Glomerular visceral epithelial cell (primary cell): ENCODE results near the gene SPNS1.
"Not testable (repeated sequence)": the region's sequence is repeated elsewhere in the genome, so short reads cannot be mapped to it uniquely, and the experiment has no call there.

Experiments used
- DNase-seq: peaks from one replicate; pipeline ENCODE4 v3.0.0-alpha.2; 2016; ENCODE audit errors: extremely low spot score

SPNS1 gene

DNA sequence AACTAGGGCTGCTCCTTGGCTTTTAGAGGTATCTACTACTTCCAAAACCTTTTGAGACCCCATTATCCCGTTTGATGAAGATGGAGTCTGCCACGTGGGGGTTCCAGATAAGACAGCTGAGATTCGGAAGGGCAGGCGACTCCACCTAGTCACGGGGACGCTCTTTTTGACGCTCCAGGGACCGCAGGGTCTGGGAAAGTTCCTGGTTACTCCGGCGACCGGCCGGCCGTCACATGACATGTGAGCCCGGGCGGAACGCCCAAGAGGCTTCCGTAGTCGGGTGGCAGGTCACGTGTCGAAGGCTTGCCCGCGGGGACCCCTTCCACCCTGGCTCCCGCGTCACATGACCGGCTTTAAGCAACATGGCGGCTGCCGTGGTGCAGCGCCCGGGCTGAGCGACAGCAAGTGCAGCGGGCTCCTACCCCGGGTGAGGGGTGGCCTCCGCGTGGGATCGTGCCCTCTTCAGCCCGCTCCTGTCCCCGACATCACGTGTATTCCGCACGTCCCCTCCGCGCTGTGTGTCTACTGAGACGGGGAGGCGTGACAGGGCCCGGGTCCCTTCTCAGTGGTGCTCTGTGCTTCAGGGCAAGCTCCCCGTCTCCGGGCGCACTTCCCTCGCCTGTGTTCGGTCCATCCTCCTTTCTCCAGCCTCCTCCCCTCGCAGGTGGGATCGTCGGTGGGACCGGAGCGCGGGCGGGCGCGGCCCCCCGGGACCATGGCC is at the start of gene SPNS1:
Gene SPNS1, plus strand, starts transcription at position 342 of the 721 bp plus-strand sequence. Its CDS starts 374 bp downstream, at position 716.
- DNase-seq: peak; percentile 92

GRCh38 chr16:28925386-28926228 is 49.0 kb upstream of the SPNS1 start:
- DNase-seq: peak; percentile 80

DNA sequence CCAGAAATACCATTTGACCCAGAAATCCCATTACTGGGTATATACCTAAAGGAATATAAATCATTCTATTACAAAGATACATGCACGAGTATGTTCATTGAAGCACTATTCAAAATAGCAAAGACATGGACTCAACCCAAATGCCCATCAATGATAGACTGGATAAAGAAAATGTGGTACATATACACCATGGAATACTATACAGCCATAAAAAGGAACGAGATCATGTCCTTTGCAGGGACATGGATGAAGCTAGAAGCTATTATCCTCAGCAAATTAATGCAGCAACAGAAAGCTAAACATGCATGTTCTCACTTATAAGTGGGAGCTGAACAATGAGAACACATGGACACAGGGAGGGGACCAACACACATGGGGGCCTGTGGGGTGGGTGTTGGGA is 48.3 kb upstream of the SPNS1 start:
- not testable (repeated sequence) for DNase-seq

- no peak for DNase-seq
Observed at GRCh38 chr16:28927815-28928214, 46.8 kb upstream of the SPNS1 start.

DNA sequence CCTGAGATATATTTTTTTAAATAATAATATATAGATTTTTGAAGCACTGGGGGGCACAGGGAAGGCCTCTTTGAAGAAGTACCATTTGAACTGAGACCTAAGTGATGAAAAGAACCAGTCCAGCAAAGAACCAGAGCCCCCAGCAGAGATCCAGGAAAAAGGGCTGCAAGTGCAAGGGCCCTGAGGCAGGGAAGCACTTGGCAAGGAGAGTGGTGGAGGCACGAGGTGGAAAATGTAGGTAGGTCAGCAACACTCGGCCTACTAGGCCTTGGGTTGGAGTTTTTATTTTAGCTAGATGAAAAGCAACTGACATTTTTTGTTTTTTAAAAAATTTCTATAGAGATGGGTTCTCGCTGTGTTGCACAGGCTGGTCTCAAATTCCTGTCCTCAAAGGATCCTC is 44.4 kb upstream of the SPNS1 start:
- no peak for DNase-seq

DNA sequence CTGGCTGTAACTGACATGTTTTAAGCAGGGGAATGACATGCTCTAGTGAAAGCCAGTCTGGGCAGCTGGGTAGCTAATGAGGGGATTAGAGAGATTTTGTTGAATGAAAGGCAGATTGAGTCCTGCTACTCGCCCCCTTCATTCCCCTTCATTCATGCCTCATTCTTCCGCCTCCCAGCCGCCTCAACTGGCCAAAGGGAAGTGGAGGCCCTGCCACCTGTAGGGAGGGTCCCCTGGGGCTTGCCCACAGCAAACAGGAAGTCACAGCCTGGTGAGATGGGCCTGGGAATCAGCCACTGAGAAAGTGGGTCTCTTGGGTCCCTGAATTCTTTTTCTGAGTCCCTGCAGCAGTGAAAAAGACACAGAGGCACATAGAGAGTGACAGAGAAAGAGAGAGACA is 43.9 kb upstream of the SPNS1 start:
- no peak for DNase-seq

- no peak for DNase-seq
Observed at GRCh38 chr16:28931801-28932225, 42.8 kb upstream of the SPNS1 start, which contains the start of gene CD19. CD19 (plus strand) TSS chr16:28931971; CDS start chr16:28932001, 30 bp downstream.

DNA sequence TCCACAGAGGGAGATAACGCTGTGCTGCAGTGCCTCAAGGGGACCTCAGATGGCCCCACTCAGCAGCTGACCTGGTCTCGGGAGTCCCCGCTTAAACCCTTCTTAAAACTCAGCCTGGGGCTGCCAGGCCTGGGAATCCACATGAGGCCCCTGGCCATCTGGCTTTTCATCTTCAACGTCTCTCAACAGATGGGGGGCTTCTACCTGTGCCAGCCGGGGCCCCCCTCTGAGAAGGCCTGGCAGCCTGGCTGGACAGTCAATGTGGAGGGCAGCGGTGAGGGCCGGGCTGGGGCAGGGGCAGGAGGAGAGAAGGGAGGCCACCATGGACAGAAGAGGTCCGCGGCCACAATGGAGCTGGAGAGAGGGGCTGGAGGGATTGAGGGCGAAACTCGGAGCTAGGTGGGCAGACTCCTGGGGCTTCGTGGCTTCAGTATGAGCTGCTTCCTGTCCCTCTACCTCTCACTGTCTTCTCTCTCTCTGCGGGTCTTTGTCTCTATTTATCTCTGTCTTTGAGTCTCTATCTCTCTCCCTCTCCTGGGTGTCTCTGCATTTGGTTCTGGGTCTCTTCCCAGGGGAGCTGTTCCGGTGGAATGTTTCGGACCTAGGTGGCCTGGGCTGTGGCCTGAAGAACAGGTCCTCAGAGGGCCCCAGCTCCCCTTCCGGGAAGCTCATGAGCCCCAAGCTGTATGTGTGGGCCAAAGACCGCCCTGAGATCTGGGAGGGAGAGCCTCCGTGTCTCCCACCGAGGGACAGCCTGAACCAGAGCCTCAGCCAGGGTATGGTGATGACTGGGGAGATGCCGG is 42.0 kb upstream of the SPNS1 start:
- no peak for DNase-seq

GRCh38 chr16:28933171-28933570 is 41.4 kb upstream of the SPNS1 start:
- no peak for DNase-seq

DNA sequence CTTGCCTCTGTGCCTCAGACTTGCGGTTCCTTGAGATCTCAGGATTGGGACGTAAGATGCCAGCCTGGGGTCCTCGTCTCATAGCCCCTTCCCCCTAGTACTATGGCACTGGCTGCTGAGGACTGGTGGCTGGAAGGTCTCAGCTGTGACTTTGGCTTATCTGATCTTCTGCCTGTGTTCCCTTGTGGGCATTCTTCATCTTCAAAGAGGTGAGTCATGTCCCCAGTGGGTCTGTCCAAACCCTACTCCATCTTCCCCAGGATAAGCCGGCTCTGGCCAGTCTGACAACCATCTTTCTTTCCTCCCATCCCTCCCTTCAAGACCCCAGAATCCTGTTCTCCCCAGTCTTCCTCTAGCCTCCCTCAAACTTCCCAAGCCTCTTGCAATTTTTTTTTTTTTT is 39.2 kb upstream of the SPNS1 start:
- DNase-seq: no peak

DNA sequence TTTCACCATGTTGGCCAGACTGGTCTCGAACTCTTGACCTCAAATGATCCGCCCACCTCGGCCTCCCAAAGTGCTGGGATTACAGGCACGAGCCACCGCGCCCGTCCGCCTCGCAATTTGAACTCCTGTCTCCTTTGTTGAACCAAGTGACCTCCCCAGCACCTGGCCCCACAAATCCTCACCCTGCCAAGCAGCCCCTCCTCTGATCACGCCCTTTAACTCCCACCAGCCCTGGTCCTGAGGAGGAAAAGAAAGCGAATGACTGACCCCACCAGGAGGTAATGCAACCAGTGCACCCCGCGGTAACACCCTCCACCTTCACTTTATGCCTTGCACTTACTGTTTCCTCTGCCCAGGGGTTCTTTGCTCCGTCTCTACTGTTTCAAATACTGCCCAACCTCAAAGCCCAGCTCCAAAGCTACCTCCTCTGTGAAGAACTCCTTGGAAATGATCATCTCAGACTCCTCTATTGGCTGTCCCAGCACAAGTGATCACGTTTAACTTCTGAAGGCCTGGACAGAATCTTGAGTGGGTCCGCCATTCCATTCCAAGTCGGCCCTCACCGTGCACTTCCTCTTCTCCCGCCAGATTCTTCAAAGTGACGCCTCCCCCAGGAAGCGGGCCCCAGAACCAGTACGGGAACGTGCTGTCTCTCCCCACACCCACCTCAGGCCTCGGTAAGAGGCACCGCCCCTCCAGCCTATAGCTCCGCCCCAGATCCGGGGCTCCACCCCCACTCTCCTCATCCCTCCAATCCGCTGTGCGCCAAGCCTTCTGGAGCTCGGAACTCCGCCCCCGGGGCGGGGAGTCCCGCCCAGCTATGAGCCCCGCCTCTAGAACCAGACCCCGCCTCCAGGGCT is 38.4 kb upstream of the SPNS1 start:
- DNase-seq: peak; percentile 68

DNA sequence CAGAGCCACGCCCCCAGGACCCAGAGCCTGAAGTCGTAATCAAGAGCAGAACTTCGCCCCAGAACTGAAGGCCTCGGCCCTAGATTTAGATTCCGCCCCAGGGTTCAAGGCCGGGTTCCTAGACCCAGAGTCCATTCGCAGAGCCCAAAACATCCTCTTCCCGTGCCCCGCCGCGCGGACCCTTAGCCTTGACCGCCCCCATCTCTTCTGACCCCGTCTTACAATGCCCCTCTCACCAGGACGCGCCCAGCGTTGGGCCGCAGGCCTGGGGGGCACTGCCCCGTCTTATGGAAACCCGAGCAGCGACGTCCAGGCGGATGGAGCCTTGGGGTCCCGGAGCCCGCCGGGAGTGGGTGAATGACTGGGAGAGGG is 37.8 kb upstream of the SPNS1 start:
- DNase-seq: no peak

- no peak for DNase-seq
Observed at GRCh38 chr16:28937222-28937876, 37.2 kb upstream of the SPNS1 start.

- no peak for DNase-seq
Observed at GRCh38 chr16:28938721-28939120, 35.9 kb upstream of the SPNS1 start.

GRCh38 chr16:28939825-28940224 is 34.8 kb upstream of the SPNS1 start:
- DNase-seq: not testable (repeated sequence)

DNA sequence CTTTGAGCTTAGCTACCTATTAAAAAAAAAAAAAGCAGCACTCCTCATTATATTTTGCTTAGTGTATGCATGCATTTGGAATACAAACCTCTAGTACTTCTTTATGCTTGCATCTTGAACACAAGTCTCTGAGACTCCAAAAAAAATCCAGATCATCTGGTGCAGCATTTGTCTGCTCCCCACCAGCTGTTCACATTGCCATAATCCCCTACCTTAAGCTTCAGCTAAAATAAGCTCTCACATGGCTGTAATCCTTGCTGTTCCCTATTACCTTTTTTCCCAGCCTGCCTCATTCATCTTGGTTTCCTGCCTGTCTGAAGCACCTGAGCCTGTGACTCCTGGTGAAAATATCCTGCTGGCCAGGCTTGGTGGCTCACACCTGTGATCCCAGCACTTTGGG is 31.3 kb upstream of the SPNS1 start:
- no peak for DNase-seq

DNA sequence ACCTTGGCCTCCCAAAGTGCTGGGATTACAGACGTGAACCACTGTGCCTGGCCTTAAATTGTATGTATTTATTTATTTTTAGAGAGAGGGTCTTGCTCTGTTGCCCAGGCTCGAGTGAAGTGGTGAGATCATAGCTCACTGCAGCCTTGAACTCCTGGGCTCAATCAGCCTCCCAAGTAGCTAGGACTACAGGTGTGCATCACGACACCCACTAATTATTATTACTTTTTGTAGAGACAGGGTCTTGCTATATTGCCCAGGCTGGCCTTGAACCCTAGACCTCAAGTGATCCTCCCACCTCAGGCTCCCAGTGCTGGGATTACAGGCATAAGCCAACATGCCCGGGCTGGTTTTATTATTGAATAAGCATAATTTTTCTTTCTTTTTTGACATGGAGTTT is 27.9 kb upstream of the SPNS1 start:
- no peak for DNase-seq

- DNase-seq: peak; percentile 99
Observed at GRCh38 chr16:28950648-28951409, 23.7 kb upstream of the SPNS1 start, which contains the start of gene NFATC2IP. NFATC2IP (plus strand) TSS chr16:28950937; CDS start chr16:28951012, 75 bp downstream.

- DNase-seq: no peak
Observed at GRCh38 chr16:28951410-28951943, 23.1 kb upstream of the SPNS1 start.
